ENCODE data around the gene KRTAP1-3. TPM values are rescaled to one million over a fixed set of nuclear protein-coding genes. Genes with fewer than 3 reads are reported as not detected.

KRTAP1-3 gene
- total RNA-seq, 1 donor from 2014 or later = not detected

DNA sequence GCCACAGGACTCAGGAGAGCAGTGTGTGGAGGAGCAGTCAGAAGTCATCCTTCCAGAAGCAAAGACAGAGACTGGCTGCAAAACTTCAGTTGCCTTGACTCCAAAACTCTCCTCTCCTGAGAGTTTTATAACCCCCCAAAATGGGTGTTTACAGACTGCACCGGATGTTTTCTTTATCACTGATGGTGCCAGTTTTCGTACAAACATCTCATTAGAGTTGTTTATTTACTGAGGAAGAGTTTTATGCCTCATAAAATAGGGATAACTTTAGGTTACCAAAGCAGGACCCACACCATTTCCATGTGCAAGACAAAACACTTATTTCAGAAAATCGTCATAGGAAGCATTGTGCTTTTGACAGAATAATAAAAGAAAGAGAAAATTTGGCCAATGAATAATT lies 50.4 kb downstream of the KRTAP1-3 start, which contains the start of gene KRT40:
TSS of gene KRT40 (minus strand) at position 101 of the 400 bp plus-strand sequence. CDS start at position 48, 53 bp downstream.
- Histone ChIP-seq H3K27me3 (no peaks in the 10 kb centered on the region), H3K4me1 (no peaks in the 10 kb centered on the region), H3K4me3 (no peak within 1 kb of the TSS), H3K27ac (no peak within 1 kb of the TSS), H3K9me3 (no peaks in the 10 kb centered on the region), H3K36me3 (no peaks in the 10 kb centered on the region)
- TF ChIP-seq, protein P1, sequence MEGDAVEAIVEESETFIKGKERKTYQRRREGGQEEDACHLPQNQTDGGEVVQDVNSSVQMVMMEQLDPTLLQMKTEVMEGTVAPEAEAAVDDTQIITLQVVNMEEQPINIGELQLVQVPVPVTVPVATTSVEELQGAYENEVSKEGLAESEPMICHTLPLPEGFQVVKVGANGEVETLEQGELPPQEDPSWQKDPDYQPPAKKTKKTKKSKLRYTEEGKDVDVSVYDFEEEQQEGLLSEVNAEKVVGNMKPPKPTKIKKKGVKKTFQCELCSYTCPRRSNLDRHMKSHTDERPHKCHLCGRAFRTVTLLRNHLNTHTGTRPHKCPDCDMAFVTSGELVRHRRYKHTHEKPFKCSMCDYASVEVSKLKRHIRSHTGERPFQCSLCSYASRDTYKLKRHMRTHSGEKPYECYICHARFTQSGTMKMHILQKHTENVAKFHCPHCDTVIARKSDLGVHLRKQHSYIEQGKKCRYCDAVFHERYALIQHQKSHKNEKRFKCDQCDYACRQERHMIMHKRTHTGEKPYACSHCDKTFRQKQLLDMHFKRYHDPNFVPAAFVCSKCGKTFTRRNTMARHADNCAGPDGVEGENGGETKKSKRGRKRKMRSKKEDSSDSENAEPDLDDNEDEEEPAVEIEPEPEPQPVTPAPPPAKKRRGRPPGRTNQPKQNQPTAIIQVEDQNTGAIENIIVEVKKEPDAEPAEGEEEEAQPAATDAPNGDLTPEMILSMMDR (IDR thresholded peaks at IDR 0.05) = no peak
- no peak for DNase-seq (ENCODE audit: low spot score in 2 of 2)
- intact Hi-C loops (cut with DNase I) = no loop called here

Other genes with a start within 250 kb of the KRTAP1-3 start
- not detected for gene KRT28, start 234.9 kb downstream of the KRTAP1-3 start, total RNA-seq
- gene KRT10, start 212.3 kb downstream of the KRTAP1-3 start, total RNA-seq = 0.85 TPM
- not detected for gene KRT12, start 167.7 kb downstream of the KRTAP1-3 start, total RNA-seq
- gene KRT20, start 149.6 kb downstream of the KRTAP1-3 start, total RNA-seq = not detected
- gene KRT23, start 97.2 kb downstream of the KRTAP1-3 start, total RNA-seq = not detected
- gene KRT39, start 67.9 kb downstream of the KRTAP1-3 start, total RNA-seq = not detected
- gene KRT40, start 50.5 kb downstream of the KRTAP1-3 start, total RNA-seq = not detected
- not detected for gene KRTAP3-3, start 40.7 kb downstream of the KRTAP1-3 start, total RNA-seq
- gene KRTAP3-2, start 35.0 kb downstream of the KRTAP1-3 start, total RNA-seq = not detected
- not detected for gene KRTAP3-1, start 25.7 kb downstream of the KRTAP1-3 start, total RNA-seq
- gene KRTAP1-5, start 7.7 kb downstream of the KRTAP1-3 start, total RNA-seq = not detected
- not detected for gene KRTAP1-4, start 4.7 kb downstream of the KRTAP1-3 start, total RNA-seq
- gene KRTAP1-1, start 6.6 kb upstream of the KRTAP1-3 start, total RNA-seq = not detected
- gene KRTAP2-1, start 12.4 kb upstream of the KRTAP1-3 start, total RNA-seq = not detected
- gene KRTAP2-2, start 20.4 kb upstream of the KRTAP1-3 start, total RNA-seq = not detected
- gene KRTAP2-3, start 25.2 kb upstream of the KRTAP1-3 start, total RNA-seq = not detected
- gene KRTAP2-4, start 31.0 kb upstream of the KRTAP1-3 start, total RNA-seq = not detected
- not detected for gene KRTAP4-7, start 49.3 kb upstream of the KRTAP1-3 start, total RNA-seq
- gene KRTAP4-8, start 63.3 kb upstream of the KRTAP1-3 start, total RNA-seq = not detected
- gene KRTAP4-16, start 67.3 kb upstream of the KRTAP1-3 start, total RNA-seq = not detected
- gene KRTAP4-9, start 70.5 kb upstream of the KRTAP1-3 start, total RNA-seq = not detected
- not detected for gene KRTAP4-11, start 83.5 kb upstream of the KRTAP1-3 start, total RNA-seq
- not detected for gene KRTAP4-12, start 89.3 kb upstream of the KRTAP1-3 start, total RNA-seq
- gene KRTAP4-6, start 105.7 kb upstream of the KRTAP1-3 start, total RNA-seq = not detected
- gene KRTAP4-5, start 115.0 kb upstream of the KRTAP1-3 start, total RNA-seq = not detected
- not detected for gene KRTAP4-4, start 125.9 kb upstream of the KRTAP1-3 start, total RNA-seq
- not detected for gene KRTAP4-3, start 133.3 kb upstream of the KRTAP1-3 start, total RNA-seq
- gene KRTAP4-2, start 143.3 kb upstream of the KRTAP1-3 start, total RNA-seq = not detected
- not detected for gene KRTAP4-1, start 150.0 kb upstream of the KRTAP1-3 start, total RNA-seq
- not detected for gene KRTAP9-1, start 155.0 kb upstream of the KRTAP1-3 start, total RNA-seq
- gene KRTAP9-2, start 191.8 kb upstream of the KRTAP1-3 start, total RNA-seq = not detected
- gene KRTAP9-3, start 197.6 kb upstream of the KRTAP1-3 start, total RNA-seq = not detected
- not detected for gene KRTAP9-8, start 203.1 kb upstream of the KRTAP1-3 start, total RNA-seq
- gene KRTAP9-4, start 214.8 kb upstream of the KRTAP1-3 start, total RNA-seq = not detected
- gene KRTAP9-9, start 220.5 kb upstream of the KRTAP1-3 start, total RNA-seq = not detected
- gene KRTAP9-6, start 230.5 kb upstream of the KRTAP1-3 start, total RNA-seq = not detected
- not detected for gene KRTAP9-7, start 240.8 kb upstream of the KRTAP1-3 start, total RNA-seq